NCI-H2081 (cell line): ENCODE results near the gene PDE6D.
"Not testable (repeated sequence)": the region's sequence is repeated elsewhere in the genome, so short reads cannot be mapped to it uniquely, and the experiment has no call there.

Source experiments
- DNase-seq, 2 experiments: peaks; one replicate each; lab custom pipeline; 2025; lab: John Stamatoyannopoulos, UW

Gene PDE6D

DNA sequence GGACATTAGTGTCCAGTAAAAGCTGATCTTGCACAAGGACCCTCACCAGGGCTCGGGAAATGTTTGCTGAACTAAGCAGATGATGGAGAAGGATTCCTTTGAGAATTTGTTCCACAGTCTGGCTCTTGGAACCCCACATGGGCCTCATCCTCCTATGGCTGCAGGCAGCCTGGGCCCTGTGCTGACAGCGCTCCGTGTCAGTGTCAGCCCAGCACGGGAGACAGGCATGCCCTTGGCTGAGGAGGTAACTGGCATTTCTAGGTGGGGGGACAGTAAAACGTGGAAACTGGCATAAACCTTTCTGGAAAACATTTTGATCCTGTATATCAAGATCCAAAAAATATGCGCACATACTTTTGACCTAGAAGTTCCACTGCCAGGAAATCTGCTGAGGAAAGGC, 62.3 kb downstream of the PDE6D start:
- no peak for DNase-seq

- no peak for DNase-seq
Measured at GRCh38 chr2:231717281-231718171, 63.6 kb downstream of the PDE6D start.

GRCh38 chr2:231716666-231717280, 64.3 kb downstream of the PDE6D start:
- no peak for DNase-seq

GRCh38 chr2:231715988-231716616, 65.0 kb downstream of the PDE6D start:
- no peak for DNase-seq

- no peak for DNase-seq
Measured at GRCh38 chr2:231715499-231715837, 65.6 kb downstream of the PDE6D start.

GRCh38 chr2:231714639-231715498, 66.2 kb downstream of the PDE6D start:
- DNase-seq: peak; percentile 73 to 77

DNA sequence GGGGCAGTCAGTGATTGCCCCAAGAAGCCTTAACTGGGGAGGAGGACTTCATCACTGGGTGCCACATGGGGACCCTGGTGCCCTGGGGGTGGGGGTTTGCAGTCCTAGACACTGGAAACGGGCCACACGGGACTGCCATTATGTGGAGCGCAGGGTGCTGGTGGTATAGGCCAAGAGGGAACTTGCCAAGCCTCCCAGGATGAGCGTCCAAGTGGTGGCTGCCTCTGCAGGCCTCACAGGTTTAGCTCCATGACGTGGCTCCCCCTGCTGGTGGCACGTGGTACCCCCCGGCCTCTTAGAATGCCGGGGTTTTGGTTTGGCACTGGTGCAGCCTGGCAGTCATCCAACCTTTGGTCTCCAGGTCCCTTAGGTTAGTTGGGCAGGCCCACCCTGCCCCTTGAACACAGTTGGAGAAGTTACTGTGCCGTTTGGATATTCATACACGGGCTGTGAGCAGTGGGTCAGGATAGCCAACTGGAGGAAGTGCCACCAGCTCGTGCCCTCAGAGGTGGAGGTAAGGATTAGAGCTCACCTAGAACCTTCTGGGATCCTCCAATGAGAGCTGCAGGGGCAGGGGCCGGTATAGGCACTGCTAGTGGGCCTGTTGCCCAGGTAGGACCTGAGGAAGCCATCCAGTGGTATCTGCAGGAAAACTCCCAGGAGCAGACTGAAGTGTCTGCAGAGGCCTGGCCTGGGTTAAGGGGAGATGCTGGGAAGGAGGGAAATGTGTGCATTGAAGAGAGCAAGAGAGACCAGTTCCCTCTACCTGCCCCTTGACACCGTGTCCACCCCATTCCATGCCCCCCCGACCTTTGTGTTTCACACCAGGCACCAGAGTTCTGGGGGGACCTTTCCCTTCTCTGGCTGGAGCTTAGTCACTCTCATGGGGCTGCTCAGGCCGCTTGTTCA, 67.1 kb downstream of the PDE6D start:
- DNase-seq: peak; percentile 87 to 91

DNA sequence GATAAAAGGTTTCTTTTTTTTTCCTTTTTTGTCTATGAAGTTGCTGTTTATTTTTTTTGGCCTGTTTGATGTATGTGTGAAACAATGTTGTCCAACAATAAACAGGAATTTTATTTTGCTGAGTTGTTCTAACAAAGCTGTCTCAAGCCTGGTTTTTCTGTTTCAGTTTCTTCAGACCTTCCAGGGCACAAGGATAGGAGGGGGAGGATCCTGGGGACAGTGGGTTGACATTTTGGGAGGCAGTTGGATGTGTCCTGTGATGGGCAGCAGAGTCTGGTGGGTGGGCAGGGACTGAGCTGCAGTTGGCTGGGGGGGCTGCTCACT, 67.7 kb downstream of the PDE6D start:
- DNase-seq: not testable (repeated sequence)

DNA sequence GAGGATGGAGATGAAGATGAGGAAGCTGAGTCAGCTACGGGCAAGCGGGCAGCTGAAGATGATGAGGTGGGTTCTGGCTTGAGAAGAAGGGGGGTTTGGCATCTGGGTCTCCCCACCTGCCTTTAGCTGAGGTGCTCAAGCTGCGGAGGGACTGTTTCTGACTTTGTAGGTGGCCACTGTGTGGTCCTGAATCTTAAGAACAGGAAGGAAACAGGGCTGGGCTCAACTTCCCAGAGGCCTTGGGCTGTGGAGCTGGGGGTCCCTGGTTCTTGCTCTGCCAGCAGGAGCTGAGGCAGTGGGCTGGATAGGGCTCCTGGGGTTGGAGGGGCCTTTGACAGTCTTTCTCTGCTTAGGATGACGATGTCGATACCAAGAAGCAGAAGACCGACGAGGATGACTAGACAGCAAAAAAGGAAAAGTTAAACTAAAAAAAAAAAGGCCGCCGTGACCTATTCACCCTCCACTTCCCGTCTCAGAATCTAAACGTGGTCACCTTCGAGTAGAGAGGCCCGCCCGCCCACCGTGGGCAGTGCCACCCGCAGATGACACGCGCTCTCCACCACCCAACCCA, 68.5 kb downstream of the PDE6D start:
- not testable (repeated sequence) for DNase-seq

DNA sequence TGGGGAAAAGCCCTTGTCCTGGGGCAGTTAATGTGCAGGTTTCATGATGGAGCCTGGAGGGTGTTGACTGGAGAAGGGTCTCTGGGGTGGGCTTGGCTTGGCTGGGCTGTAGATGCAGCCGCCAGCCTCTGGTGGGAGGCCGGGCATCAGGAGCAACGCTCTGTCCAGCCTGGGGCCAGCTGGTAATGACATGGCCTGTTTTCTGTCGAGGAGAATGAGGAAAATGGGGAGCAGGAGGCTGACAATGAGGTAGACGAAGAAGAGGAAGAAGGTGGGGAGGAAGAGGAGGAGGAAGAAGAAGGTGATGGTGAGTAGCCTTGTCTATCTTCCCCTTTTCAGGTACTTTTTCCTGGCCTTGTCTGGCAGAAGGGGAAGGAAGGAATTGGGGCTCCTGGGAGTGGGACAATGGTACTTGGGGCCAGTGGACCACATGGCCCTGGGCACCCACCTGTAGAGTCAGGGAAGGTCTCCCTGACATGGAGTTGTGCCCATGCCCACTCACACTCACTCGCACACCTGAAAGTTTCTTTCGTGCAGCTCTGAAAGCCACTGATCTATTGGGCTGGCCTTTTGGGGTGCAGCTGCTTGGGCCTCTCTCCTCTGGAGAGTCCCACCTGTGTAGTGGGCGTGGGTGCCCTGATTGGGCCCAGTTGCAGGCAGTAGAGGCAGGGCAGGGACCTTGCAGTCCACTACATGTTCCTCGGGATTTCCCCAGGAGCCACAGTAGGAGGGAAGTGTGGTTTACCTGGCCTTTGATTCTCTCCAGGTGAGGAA, 69.2 kb downstream of the PDE6D start:
- no peak for DNase-seq

- DNase-seq: no peak
Measured at GRCh38 chr2:231710799-231711676, 70.0 kb downstream of the PDE6D start.

DNA sequence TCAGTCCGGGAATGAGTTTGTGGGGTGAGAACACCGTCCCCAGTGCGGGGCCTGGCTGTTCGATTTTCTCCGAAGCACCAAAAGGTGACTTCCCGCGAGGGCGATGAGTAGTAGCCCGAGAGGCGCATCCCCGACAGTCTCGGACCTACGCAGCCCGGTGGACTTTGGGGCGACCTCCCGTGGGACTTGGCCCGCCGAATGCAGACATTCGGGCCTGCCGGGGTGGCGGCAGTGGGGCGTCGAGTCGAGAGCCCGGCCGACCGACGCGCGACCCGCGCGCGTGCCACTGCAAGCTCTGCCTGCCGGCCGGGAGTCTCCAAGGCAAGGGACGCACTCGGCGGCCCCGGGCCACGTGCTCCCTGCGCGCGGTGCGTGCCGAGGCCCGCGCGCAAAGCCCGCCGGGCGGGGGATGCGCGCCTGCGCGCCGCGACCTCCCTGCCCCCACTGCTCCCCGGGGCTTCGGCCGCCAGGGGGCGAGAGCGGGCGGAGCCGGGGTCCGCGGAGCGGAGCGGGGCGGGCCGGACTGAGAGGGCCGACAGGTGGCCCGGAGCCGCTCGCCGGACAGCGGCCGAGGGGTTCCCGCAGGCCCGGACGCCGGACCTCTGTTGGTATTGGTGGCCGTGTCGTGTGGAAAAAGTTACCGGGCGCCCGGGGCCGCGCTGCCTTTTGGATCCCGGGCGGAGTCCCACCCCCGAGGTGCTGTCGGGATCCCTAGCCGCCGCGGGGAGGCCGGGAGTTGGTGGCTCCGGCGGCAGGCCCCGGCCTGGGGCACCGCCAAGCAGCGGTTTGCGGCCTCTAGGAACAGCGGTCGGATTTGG, 70.9 kb downstream of the PDE6D start:
- DNase-seq: peak; percentile 78 to 84

GRCh38 chr2:231709636-231709980, 71.5 kb downstream of the PDE6D start:
- no peak for DNase-seq

DNA sequence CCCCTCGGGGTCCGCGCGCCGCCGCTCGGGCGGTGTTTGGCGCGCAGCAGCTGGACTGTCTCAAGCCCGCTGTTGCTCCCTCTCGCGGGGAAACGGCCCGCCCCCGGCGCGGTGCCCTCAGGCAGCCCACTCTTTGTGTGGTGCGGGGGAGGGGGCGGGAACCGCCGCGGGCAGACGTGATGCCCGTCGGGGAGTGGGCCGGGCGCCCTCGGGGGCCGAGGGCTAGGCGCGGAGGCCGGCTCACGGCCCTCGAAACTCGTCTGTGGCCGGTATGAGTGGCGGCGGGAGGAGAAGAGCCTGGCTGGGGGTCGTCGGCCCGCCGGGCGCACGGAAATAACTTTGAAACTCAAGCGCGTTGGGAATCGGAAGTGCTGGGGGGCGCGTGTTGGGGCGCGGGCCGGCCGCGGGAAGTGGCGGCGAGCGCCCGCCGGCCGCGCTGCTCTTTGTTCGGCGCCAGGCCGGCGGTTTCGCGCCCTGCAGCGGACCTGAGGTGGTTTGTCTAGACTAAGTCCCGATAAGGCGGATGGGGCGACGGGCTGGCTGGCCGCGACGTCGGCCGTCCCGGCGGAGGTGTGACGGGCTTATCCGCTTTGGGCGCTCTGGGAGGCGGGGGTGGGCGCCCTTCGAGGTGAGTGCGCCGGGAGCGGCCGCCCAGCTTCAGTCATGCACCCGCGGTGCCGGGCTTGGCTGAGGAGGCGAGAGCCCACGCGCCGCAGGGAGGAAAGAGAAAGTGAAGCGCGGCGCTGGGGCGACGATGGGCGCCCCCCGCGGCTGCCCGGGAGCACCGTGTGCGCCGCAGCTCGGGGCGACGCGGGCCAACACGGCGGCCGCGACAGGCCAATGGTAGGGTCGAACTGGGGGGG, 72.1 kb downstream of the PDE6D start:
- DNase-seq: peak in 1 of 2 experiments; percentile 48

GRCh38 chr2:231707927-231708772, 72.9 kb downstream of the PDE6D start, which contains the start of gene PTMA:
Gene PTMA (plus strand): TSS chr2:231708525. CDS start chr2:231708707, 182 bp downstream.
- DNase-seq: peak; percentile 98 to 99

DNA sequence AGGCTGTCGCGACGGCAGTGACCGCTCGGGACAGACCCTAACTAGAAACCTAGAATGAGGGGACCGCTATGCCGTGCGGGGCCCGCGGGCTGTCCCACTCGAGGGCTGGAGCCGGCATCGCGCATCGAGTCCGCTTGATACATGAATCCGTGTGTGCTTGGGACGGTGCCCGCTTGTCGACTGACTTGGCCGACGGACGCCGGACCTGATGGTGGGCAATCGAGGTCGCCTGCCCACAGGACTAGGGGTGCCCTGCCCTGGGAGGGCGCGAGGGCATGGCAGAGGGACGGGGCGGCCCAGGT, 73.5 kb downstream of the PDE6D start:
- peak in 1 of 2 experiments; percentile 57 for DNase-seq
